PC-9 (cell line): Measurements from ENCODE around the gene CACNB1. TPM values are rescaled to one million over a fixed set of nuclear protein-coding genes. Genes with fewer than 3 reads are reported as not detected.
A peak's percentile ranks its signal among the peaks of the same experiment; 100 is the strongest.

ENCODE experiments used
- BruUV-seq: library from RNA; stranded (reverse); fragments of 400-500 nt; replicated peaks from 2 replicates; lab custom pipeline; 2021; lab: Mats Ljungman, UMichigan
- CTCF ChIA-PET: fragments of 300-600 bp; sonication (Branson Sonifier 250); formaldehyde crosslinking; loops from one replicate; lab custom pipeline; 2022; ENCODE audit warnings: antibody characterized with exemption; lab: Charles Lee
- POLR2A ChIA-PET: fragments of 300-600 bp; sonication (Branson Sonifier 250); formaldehyde crosslinking; loops from one replicate; lab custom pipeline; 2022; ENCODE audit warnings: antibody characterized with exemption; ENCODE audit not compliant: unreplicated experiment; lab: Charles Lee
- DNase-seq, 2 experiments: peaks; one replicate each; pipeline versions ENCODE4 v3.0.0 to v3.0.0-alpha.2; 2015 to 2022; ENCODE audit warnings: mixed read lengths in 1 of 2
- H2AFZ ChIP-seq: fragments of 200-600 bp; sonication (generic); 2 replicates; pipeline ENCODE4 v1.8.1; 2017; ENCODE audit warnings: antibody characterized with exemption
- H3F3A ChIP-seq: fragments of 200-600 bp; sonication (generic); 2 replicates; pipeline ENCODE4 v1.8.1; 2017; ENCODE audit warnings: antibody characterized with exemption, mild to moderate bottlenecking, low read depth; ENCODE audit not compliant: insufficient read depth
- H3K27ac ChIP-seq: fragments of 200-600 bp; sonication (generic); 2 replicates; pipeline ENCODE4 v1.6.1; 2016; ENCODE audit warnings: mixed run types
- H3K27me3 ChIP-seq: fragments of 200-600 bp; sonication (generic); 2 replicates; pipeline ENCODE4 v1.6.1; 2016; ENCODE audit warnings: low read depth, mixed run types; ENCODE audit not compliant: insufficient read depth
- H3K36me3 ChIP-seq: fragments of 200-600 bp; sonication (generic); 2 replicates; pipeline ENCODE4 v1.6.1; 2016; ENCODE audit warnings: low read depth, mixed run types
- H3K4me1 ChIP-seq: fragments of 200-600 bp; sonication (generic); replicated peaks from 2 replicates; pipeline ENCODE4 v1.6.1; 2016; ENCODE audit warnings: mixed run types; ENCODE audit not compliant: insufficient read depth
- H3K4me2 ChIP-seq: fragments of 200-600 bp; sonication (generic); 2 replicates; pipeline ENCODE4 v1.6.1; 2017; ENCODE audit warnings: mixed run types
- H3K4me3 ChIP-seq: fragments of 200-600 bp; sonication (generic); 2 replicates; pipeline ENCODE4 v1.6.1; 2016; ENCODE audit warnings: mixed run types
- H3K79me2 ChIP-seq: fragments of 200-600 bp; sonication (generic); 2 replicates; pipeline ENCODE4 v1.6.1; 2017; ENCODE audit warnings: low read depth, mixed run types
- H3K9me2 ChIP-seq: fragments of 200-600 bp; sonication (generic); 2 replicates; pipeline ENCODE4 v1.8.1; 2017; ENCODE audit warnings: mild to moderate bottlenecking; ENCODE audit not compliant: insufficient read depth
- H3K9me3 ChIP-seq: fragments of 200-600 bp; sonication (generic); 2 replicates; pipeline ENCODE4 v1.8.1; 2016; ENCODE audit warnings: low read depth; ENCODE audit not compliant: insufficient read depth
- H4K20me1 ChIP-seq: fragments of 200-600 bp; sonication (generic); 2 replicates; pipeline ENCODE4 v1.8.1; 2017; ENCODE audit not compliant: insufficient read depth
- CTCF ChIP-seq: fragments of 200-600 bp; sonication (generic); conservative IDR thresholded peaks from 2 replicates; pipeline ENCODE4 v1.6.1; 2017; ENCODE audit warnings: mixed run types, antibody characterized with exemption, mild to moderate bottlenecking, moderate library complexity
- EZH2 ChIP-seq: fragments of 200-600 bp; sonication (generic); IDR thresholded peaks from 2 replicates; pipeline ENCODE4 v1.8.0; 2017; ENCODE audit warnings: antibody characterized with exemption, low read depth
- intact Hi-C: fragments of 100-400 bp; cut with micrococcal nuclease; formaldehyde crosslinking; loops from one replicate; pipeline ENCODE4 v1.10.0; 2022; ENCODE audit not compliant: unreplicated experiment
- total RNA-seq: library from RNA; stranded (reverse); gene quantifications from 2 replicates; pipeline ENCODE4 v1.2.3, GENCODE V29; 2021

CACNB1 gene
- total RNA-seq, 1 experiment from 2014 or later = 21.4 TPM

GRCh38 chr17:39240631-39241030 lies 43.2 kb upstream of the CACNB1 start:
- ChIA-PET CTCF (no interaction called here), POLR2A (no interaction called here)
- Histone ChIP-seq H3K27me3 (no peaks in the 10 kb centered on the region), H2AFZ (no peak overlapping the region), H3K4me3 (no peak overlapping the region), H4K20me1 (no peaks in the 10 kb centered on the region), H3K36me3 (no peaks in the 10 kb centered on the region), H3K4me1 (peaks cover 13% of the 10 kb centered on the region), H3K79me2 (no peaks in the 10 kb centered on the region), H3F3A (peaks cover 14% of the 10 kb centered on the region), H3K9me3 (no peaks in the 10 kb centered on the region), H3K9me2 (no peaks in the 10 kb centered on the region), H3K27ac (no peak overlapping the region), H3K4me2 (no peak overlapping the region)
- no peak for DNase-seq
- intact Hi-C loops = loop anchor here (5.0 to 10.0 kb wide), 3 partner anchors 88 to 566 kb away; partner anchors contain the start of genes EPOP and PLXDC1
- no TSS peak for BruUV-seq
- no peak for TF ChIP-seq CTCF
- no peak for TF ChIP-seq EZH2

- TF ChIP-seq EZH2 = no peak
- TF ChIP-seq CTCF = peak; percentile 67
- no TSS peak for BruUV-seq
- H3K4me1 ChIP-seq = peaks cover 13% of the 10 kb centered on the region
- no peak overlapping the region for H2AFZ ChIP-seq
- H3K9me3 ChIP-seq = no peaks in the 10 kb centered on the region
- no peak overlapping the region for H3K4me3 ChIP-seq
- POLR2A ChIA-PET = interaction anchor here (0.6 kb wide), 1 partner anchor 115 kb away, joined by 3 read pairs; no protein-coding TSS in a partner anchor
- CTCF ChIA-PET = interaction anchor here (1.2 kb wide), 1 partner anchor 33 kb away, joined by 4 read pairs; no protein-coding TSS in a partner anchor
- H4K20me1 ChIP-seq = no peaks in the 10 kb centered on the region
- intact Hi-C loops = loop anchor here (1.0 to 10.0 kb wide), 4 partner anchors 32 to 565 kb away; partner anchors contain the start of genes EPOP and PLXDC1
- H3K27ac ChIP-seq = no peak overlapping the region
- no peak overlapping the region for H3K4me2 ChIP-seq
- H3F3A ChIP-seq = peaks cover 7% of the 10 kb centered on the region
- no peaks in the 10 kb centered on the region for H3K27me3 ChIP-seq
- H3K79me2 ChIP-seq = no peaks in the 10 kb centered on the region
- H3K36me3 ChIP-seq = no peaks in the 10 kb centered on the region
- DNase-seq = peak in 1 of 2 experiments; percentile 65
- no peaks in the 10 kb centered on the region for H3K9me2 ChIP-seq
Observed at GRCh38 chr17:39239640-39240314, 42.3 kb upstream of the CACNB1 start.

GRCh38 chr17:39238311-39238972 lies 41.0 kb upstream of the CACNB1 start:
- peaks cover 13% of the 10 kb centered on the region for H3K4me1 ChIP-seq
- POLR2A ChIA-PET = interaction anchor here (0.5 to 0.9 kb wide), 3 partner anchors 35 to 775 kb away, joined by 3 to 4 read pairs (median 3); no protein-coding TSS in a partner anchor
- CTCF ChIA-PET = interaction anchor here (0.6 to 1.2 kb wide), 3 partner anchors 31 to 247 kb away, joined by 3 to 9 read pairs (median 6); partner anchors contain the start of gene MED1
- no peaks in the 10 kb centered on the region for H3K36me3 ChIP-seq
- no peaks in the 10 kb centered on the region for H4K20me1 ChIP-seq
- H2AFZ ChIP-seq = 0 out of 2 replicates have a peak overlapping the region, but pooled peaks have one; percentile 3
- H3K27ac ChIP-seq = no peak overlapping the region
- TF ChIP-seq CTCF (no peak), EZH2 (no peak)
- intact Hi-C loops = no loop called here
- H3K9me3 ChIP-seq = no peaks in the 10 kb centered on the region
- no peak overlapping the region for H3K4me3 ChIP-seq
- H3K4me2 ChIP-seq = peak overlapping the region; percentile 56
- DNase-seq = peak; percentile 50 to 68
- no peaks in the 10 kb centered on the region for H3K27me3 ChIP-seq
- H3K9me2 ChIP-seq = no peaks in the 10 kb centered on the region
- no TSS peak for BruUV-seq
- H3K79me2 ChIP-seq = no peaks in the 10 kb centered on the region
- H3F3A ChIP-seq = peaks cover 7% of the 10 kb centered on the region
